HEK293 (cell line): ENCODE measurements around the gene MAU2.

Experiments used
- CTCF ChIA-PET: fragments of 350-600 bp; formaldehyde crosslinking; extraction: SDS; loops from one replicate; lab custom pipeline; 2021; ENCODE audit warnings: antibody characterized with exemption; lab: Yijun Ruan, JAX
- POLR2A ChIA-PET: fragments of 300-600 bp; formaldehyde crosslinking; extraction: SDS; loops from one replicate; lab custom pipeline; 2020; ENCODE audit warnings: antibody characterized with exemption, inconsistent platforms; lab: Yijun Ruan, JAX
- H3K27ac ChIP-seq: fragments of 200-500 bp; sonication (Bioruptor generic); 2 replicates; pipeline ENCODE4 v1.5.1; 2014; ENCODE audit warnings: low read depth, low read length, control low read depth, inconsistent platforms; ENCODE audit errors: extremely low read depth
- H3K36me3 ChIP-seq, 2 experiments: fragments of 200-500 bp in 1 of 2; sonication (Bioruptor generic) in 1 of 2; 1 replicate in 1 of 2; 2 replicates in 1 of 2; pipeline ENCODE4 v1.5.1; 2014 to 2017; ENCODE audit warnings: inconsistent platforms in 2 of 2, low read length in 2 of 2; ENCODE audit not compliant: control insufficient read depth in 2 of 2, insufficient read depth in 1 of 2
- H3K4me1 ChIP-seq: fragments of 200-500 bp; sonication (Bioruptor generic); 2 replicates; pipeline ENCODE4 v1.5.1; 2014; ENCODE audit warnings: mild to moderate bottlenecking, low read length, inconsistent platforms; ENCODE audit not compliant: control insufficient read depth, insufficient read depth
- H3K4me3 ChIP-seq: 2 replicates; pipeline ENCODE4 v1.5.1; 2011; ENCODE audit warnings: low read depth, mild to moderate bottlenecking, control low read depth, low read length, moderate library complexity
- H3K9me3 ChIP-seq: fragments of 200-500 bp; sonication (Bioruptor generic); 2 replicates; pipeline ENCODE4 v1.5.1; 2014; ENCODE audit warnings: low read depth, low read length, inconsistent platforms; ENCODE audit not compliant: control insufficient read depth, insufficient read depth
- HOXA7 ChIP-seq: sonication (generic); formaldehyde crosslinking; IDR thresholded peaks from 2 replicates; pipeline ENCODE4 v1.8.1; 2022; ENCODE audit warnings: missing genetic modification reagents, borderline replicate concordance
- ZBTB7A ChIP-seq: fragments of 450-650 bp; formaldehyde crosslinking; IDR thresholded peaks from 2 replicates; pipeline ENCODE4 v1.5.1; 2016; ENCODE audit warnings: low read depth, missing biosample characterization, missing genetic modification characterization
- ZNF112 ChIP-seq: fragments of 450-650 bp; formaldehyde crosslinking; IDR thresholded peaks from 2 replicates; pipeline ENCODE4 v1.5.0; 2017; ENCODE audit warnings: missing biosample characterization, missing genetic modification characterization
- ZNF157 ChIP-seq: fragments of 450-650 bp; formaldehyde crosslinking; IDR thresholded peaks from 2 replicates; pipeline ENCODE4 v1.5.1; 2016; ENCODE audit warnings: missing biosample characterization, missing genetic modification characterization
- ZNF16 ChIP-seq: fragments of 450-650 bp; formaldehyde crosslinking; IDR thresholded peaks from 2 replicates; pipeline ENCODE4 v1.5.1; 2016; ENCODE audit warnings: low read depth, missing biosample characterization, missing genetic modification characterization
- ZNF239 ChIP-seq: fragments of 450-650 bp; formaldehyde crosslinking; IDR thresholded peaks from 2 replicates; pipeline ENCODE4 v1.5.1; 2016; ENCODE audit warnings: missing biosample characterization, missing genetic modification characterization
- ZNF266 ChIP-seq: fragments of 450-650 bp; formaldehyde crosslinking; IDR thresholded peaks from 2 replicates; pipeline ENCODE4 v1.5.1; 2016; ENCODE audit warnings: missing biosample characterization, missing genetic modification characterization, low read depth
- ZNF37A ChIP-seq: fragments of 450-650 bp; IDR thresholded peaks from 2 replicates; pipeline ENCODE4 v1.5.1; 2018; ENCODE audit warnings: missing biosample characterization, missing genetic modification characterization
- ZNF391 ChIP-seq: fragments of 450-650 bp; formaldehyde crosslinking; IDR thresholded peaks from 2 replicates; pipeline ENCODE4 v1.5.1; 2016; ENCODE audit warnings: low read depth, missing biosample characterization, missing genetic modification characterization, borderline replicate concordance
- ZNF585B ChIP-seq: fragments of 450-650 bp; formaldehyde crosslinking; IDR thresholded peaks from 2 replicates; pipeline ENCODE4 v1.5.1; 2016; ENCODE audit warnings: missing biosample characterization, missing genetic modification characterization
- ZNF596 ChIP-seq: fragments of 450-650 bp; IDR thresholded peaks from 2 replicates; pipeline ENCODE4 v1.5.0; 2018; ENCODE audit warnings: missing biosample characterization, mild to moderate bottlenecking, missing genetic modification characterization, moderate library complexity
- ZNF658 ChIP-seq: fragments of 450-650 bp; formaldehyde crosslinking; IDR thresholded peaks from 2 replicates; pipeline ENCODE4; 2016; ENCODE audit warnings: missing biosample characterization, missing genetic modification characterization
- ZNF701 ChIP-seq: fragments of 450-650 bp; formaldehyde crosslinking; IDR thresholded peaks from 2 replicates; pipeline ENCODE4 v1.5.1; 2016; ENCODE audit warnings: missing biosample characterization, missing genetic modification characterization
- TF ChIP-seq, protein P1 (sequence below): fragments of 450-650 bp; formaldehyde crosslinking; IDR thresholded peaks from 2 replicates; pipeline ENCODE4 v1.5.1; 2016; ENCODE audit warnings: missing biosample characterization, missing genetic modification characterization, borderline replicate concordance
- TF ChIP-seq, protein P2 (sequence below): fragments of 450-650 bp; formaldehyde crosslinking; IDR thresholded peaks from 2 replicates; pipeline ENCODE4 v1.5.1; 2017; ENCODE audit warnings: missing biosample characterization, mild to moderate bottlenecking, missing genetic modification characterization, moderate library complexity
- TF ChIP-seq, protein P3 (sequence below): fragments of 450-650 bp; IDR thresholded peaks from 2 replicates; pipeline ENCODE4 v1.5.1; 2018; ENCODE audit warnings: missing biosample characterization, mild to moderate bottlenecking, missing genetic modification characterization
- TF ChIP-seq, protein P4 (sequence below): fragments of 450-650 bp; formaldehyde crosslinking; IDR thresholded peaks from 2 replicates; pipeline ENCODE4 v1.5.1; 2017; ENCODE audit warnings: missing biosample characterization, missing genetic modification characterization
- TF ChIP-seq, protein P5 (sequence below): fragments of 450-650 bp; formaldehyde crosslinking; IDR thresholded peaks from 2 replicates; pipeline ENCODE4 v1.5.1; 2016; ENCODE audit warnings: missing biosample characterization, missing genetic modification characterization
- TF ChIP-seq, protein P6 (sequence below): fragments of 450-650 bp; formaldehyde crosslinking; IDR thresholded peaks from 2 replicates; pipeline ENCODE4 v1.5.1; 2017; ENCODE audit warnings: missing biosample characterization, missing genetic modification characterization
- TF ChIP-seq, protein P7 (sequence below): fragments of 450-650 bp; formaldehyde crosslinking; IDR thresholded peaks from 2 replicates; pipeline ENCODE4 v1.5.1; 2016; ENCODE audit warnings: missing biosample characterization, missing genetic modification characterization

Gene MAU2

DNA sequence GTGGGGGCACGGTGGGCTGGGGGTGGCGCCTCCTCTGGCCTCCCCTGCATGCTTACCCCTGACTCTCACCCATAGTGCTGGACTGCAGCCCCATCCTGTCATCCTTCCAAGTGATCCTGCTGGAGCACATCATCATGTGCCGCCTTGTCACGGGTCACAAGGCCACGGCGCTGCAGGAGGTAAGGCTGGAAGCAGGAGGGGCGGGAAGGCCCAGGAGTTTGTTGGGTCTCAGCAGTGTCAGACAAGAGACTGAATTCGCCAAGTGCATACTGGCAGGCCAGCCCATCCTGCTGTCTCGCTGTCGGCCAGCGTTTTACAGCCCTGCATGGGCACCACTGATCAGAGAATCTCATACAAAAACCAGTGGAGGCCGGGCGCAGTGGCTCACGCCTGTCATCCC lies 23.1 kb downstream of the MAU2 start:
- ChIA-PET CTCF (interaction anchor here (1.0 to 1.8 kb wide), 5 partner anchors 18 to 292 kb away, joined by 5 to 10 read pairs (median 6); no protein-coding TSS in a partner anchor), POLR2A (interaction anchor here (0.7 kb wide), 1 partner anchor 164 kb away, joined by 3 read pairs; no protein-coding TSS in a partner anchor)
- Histone ChIP-seq H3K9me3 (no peaks in the 10 kb centered on the region), H3K4me3 (no peak overlapping the region)
- TF ChIP-seq, protein P1, sequence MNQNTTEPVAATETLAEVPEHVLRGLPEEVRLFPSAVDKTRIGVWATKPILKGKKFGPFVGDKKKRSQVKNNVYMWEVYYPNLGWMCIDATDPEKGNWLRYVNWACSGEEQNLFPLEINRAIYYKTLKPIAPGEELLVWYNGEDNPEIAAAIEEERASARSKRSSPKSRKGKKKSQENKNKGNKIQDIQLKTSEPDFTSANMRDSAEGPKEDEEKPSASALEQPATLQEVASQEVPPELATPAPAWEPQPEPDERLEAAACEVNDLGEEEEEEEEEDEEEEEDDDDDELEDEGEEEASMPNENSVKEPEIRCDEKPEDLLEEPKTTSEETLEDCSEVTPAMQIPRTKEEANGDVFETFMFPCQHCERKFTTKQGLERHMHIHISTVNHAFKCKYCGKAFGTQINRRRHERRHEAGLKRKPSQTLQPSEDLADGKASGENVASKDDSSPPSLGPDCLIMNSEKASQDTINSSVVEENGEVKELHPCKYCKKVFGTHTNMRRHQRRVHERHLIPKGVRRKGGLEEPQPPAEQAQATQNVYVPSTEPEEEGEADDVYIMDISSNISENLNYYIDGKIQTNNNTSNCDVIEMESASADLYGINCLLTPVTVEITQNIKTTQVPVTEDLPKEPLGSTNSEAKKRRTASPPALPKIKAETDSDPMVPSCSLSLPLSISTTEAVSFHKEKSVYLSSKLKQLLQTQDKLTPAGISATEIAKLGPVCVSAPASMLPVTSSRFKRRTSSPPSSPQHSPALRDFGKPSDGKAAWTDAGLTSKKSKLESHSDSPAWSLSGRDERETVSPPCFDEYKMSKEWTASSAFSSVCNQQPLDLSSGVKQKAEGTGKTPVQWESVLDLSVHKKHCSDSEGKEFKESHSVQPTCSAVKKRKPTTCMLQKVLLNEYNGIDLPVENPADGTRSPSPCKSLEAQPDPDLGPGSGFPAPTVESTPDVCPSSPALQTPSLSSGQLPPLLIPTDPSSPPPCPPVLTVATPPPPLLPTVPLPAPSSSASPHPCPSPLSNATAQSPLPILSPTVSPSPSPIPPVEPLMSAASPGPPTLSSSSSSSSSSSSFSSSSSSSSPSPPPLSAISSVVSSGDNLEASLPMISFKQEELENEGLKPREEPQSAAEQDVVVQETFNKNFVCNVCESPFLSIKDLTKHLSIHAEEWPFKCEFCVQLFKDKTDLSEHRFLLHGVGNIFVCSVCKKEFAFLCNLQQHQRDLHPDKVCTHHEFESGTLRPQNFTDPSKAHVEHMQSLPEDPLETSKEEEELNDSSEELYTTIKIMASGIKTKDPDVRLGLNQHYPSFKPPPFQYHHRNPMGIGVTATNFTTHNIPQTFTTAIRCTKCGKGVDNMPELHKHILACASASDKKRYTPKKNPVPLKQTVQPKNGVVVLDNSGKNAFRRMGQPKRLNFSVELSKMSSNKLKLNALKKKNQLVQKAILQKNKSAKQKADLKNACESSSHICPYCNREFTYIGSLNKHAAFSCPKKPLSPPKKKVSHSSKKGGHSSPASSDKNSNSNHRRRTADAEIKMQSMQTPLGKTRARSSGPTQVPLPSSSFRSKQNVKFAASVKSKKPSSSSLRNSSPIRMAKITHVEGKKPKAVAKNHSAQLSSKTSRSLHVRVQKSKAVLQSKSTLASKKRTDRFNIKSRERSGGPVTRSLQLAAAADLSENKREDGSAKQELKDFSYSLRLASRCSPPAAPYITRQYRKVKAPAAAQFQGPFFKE (tag by site-specific recombination), result no peak
- TF ChIP-seq, protein P2, sequence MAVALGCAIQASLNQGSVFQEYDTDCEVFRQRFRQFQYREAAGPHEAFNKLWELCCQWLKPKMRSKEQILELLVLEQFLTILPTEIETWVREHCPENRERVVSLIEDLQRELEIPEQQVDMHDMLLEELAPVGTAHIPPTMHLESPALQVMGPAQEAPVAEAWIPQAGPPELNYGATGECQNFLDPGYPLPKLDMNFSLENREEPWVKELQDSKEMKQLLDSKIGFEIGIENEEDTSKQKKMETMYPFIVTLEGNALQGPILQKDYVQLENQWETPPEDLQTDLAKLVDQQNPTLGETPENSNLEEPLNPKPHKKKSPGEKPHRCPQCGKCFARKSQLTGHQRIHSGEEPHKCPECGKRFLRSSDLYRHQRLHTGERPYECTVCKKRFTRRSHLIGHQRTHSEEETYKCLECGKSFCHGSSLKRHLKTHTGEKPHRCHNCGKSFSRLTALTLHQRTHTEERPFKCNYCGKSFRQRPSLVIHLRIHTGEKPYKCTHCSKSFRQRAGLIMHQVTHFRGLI (tag by site-specific recombination), result no peak
- no peak for TF ChIP-seq ZNF16 (tag by site-specific recombination)
- TF ChIP-seq HOXA7 (CRISPR knock-in tag), result no peak
- TF ChIP-seq ZNF266 (tag by site-specific recombination), result no peak
- TF ChIP-seq, protein P3, sequence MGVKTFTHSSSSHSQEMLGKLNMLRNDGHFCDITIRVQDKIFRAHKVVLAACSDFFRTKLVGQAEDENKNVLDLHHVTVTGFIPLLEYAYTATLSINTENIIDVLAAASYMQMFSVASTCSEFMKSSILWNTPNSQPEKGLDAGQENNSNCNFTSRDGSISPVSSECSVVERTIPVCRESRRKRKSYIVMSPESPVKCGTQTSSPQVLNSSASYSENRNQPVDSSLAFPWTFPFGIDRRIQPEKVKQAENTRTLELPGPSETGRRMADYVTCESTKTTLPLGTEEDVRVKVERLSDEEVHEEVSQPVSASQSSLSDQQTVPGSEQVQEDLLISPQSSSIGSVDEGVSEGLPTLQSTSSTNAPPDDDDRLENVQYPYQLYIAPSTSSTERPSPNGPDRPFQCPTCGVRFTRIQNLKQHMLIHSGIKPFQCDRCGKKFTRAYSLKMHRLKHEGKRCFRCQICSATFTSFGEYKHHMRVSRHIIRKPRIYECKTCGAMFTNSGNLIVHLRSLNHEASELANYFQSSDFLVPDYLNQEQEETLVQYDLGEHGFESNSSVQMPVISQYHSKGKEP (tag by site-specific recombination), result no peak
- TF ChIP-seq, protein P4, sequence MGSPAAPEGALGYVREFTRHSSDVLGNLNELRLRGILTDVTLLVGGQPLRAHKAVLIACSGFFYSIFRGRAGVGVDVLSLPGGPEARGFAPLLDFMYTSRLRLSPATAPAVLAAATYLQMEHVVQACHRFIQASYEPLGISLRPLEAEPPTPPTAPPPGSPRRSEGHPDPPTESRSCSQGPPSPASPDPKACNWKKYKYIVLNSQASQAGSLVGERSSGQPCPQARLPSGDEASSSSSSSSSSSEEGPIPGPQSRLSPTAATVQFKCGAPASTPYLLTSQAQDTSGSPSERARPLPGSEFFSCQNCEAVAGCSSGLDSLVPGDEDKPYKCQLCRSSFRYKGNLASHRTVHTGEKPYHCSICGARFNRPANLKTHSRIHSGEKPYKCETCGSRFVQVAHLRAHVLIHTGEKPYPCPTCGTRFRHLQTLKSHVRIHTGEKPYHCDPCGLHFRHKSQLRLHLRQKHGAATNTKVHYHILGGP (tag by site-specific recombination), result no peak
- TF ChIP-seq, protein P5, sequence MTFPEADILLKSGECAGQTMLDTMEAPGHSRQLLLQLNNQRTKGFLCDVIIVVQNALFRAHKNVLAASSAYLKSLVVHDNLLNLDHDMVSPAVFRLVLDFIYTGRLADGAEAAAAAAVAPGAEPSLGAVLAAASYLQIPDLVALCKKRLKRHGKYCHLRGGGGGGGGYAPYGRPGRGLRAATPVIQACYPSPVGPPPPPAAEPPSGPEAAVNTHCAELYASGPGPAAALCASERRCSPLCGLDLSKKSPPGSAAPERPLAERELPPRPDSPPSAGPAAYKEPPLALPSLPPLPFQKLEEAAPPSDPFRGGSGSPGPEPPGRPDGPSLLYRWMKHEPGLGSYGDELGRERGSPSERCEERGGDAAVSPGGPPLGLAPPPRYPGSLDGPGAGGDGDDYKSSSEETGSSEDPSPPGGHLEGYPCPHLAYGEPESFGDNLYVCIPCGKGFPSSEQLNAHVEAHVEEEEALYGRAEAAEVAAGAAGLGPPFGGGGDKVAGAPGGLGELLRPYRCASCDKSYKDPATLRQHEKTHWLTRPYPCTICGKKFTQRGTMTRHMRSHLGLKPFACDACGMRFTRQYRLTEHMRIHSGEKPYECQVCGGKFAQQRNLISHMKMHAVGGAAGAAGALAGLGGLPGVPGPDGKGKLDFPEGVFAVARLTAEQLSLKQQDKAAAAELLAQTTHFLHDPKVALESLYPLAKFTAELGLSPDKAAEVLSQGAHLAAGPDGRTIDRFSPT (tag by site-specific recombination), result no peak
- TF ChIP-seq, protein P6, sequence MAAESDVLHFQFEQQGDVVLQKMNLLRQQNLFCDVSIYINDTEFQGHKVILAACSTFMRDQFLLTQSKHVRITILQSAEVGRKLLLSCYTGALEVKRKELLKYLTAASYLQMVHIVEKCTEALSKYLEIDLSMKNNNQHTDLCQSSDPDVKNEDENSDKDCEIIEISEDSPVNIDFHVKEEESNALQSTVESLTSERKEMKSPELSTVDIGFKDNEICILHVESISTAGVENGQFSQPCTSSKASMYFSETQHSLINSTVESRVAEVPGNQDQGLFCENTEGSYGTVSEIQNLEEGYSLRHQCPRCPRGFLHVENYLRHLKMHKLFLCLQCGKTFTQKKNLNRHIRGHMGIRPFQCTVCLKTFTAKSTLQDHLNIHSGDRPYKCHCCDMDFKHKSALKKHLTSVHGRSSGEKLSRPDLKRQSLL (tag by site-specific recombination), result no peak
- TF ChIP-seq, protein P7, sequence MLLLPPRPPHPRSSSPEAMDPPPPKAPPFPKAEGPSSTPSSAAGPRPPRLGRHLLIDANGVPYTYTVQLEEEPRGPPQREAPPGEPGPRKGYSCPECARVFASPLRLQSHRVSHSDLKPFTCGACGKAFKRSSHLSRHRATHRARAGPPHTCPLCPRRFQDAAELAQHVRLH (tag by site-specific recombination), result no peak
- TF ChIP-seq ZNF701 (tag by site-specific recombination), result no peak
- no peak for TF ChIP-seq ZNF596 (tag by site-specific recombination)
- no peak for TF ChIP-seq ZNF391 (tag by site-specific recombination)
- no peak for TF ChIP-seq ZBTB7A (tag by site-specific recombination)
- TF ChIP-seq ZNF157, result no peak
- TF ChIP-seq ZNF112 (tag by site-specific recombination), result no peak
- no peak for TF ChIP-seq ZNF658 (tag by site-specific recombination)
- TF ChIP-seq ZNF585B (tag by site-specific recombination), result no peak
- TF ChIP-seq ZNF37A, result no peak
- no peak for TF ChIP-seq ZNF239 (tag by site-specific recombination)
- TF ChIP-seq, all 188 proteins: peak for 0
- peaks cover 12 to 89% of the 10 kb centered on the region in 2 experiments; a peak in 2 of 3 replicates for H3K36me3 ChIP-seq
- no peaks in the 10 kb centered on the region for H3K4me1 ChIP-seq
- no peak overlapping the region for H3K27ac ChIP-seq
